Peyer's patch (tissue), 4 donors: ENCODE data around the gene CDCA7.

ENCODE experiments used
- CTCF ChIP-seq, 6 experiments: fragments of 450-650 bp in 4 of 6; fragments of 200-600 bp in 2 of 6; sonication (generic) in 1 of 6; IDR thresholded peaks; one replicate each; pipeline ENCODE4 v1.5.1; 2017 to 2019; ENCODE audit warnings: antibody characterized with exemption in 6 of 6, mild to moderate bottlenecking in 3 of 6, moderate library complexity in 1 of 6
- POLR2A ChIP-seq, 2 donors: fragments of 450-650 bp; IDR thresholded peaks; one replicate each; pipeline ENCODE4 v1.5.1; 2017; ENCODE audit warnings: antibody characterized with exemption in 2 of 2, mild to moderate bottlenecking in 2 of 2, moderate library complexity in 2 of 2

- TF ChIP-seq CTCF (IDR thresholded peaks at IDR 0.05): no peak
- no peak for TF ChIP-seq POLR2A (IDR thresholded peaks at IDR 0.05)
These were observed 41.1 kb downstream of the CDCA7 start for GRCh38 chr2:173395567-173396351.
